DND-41 (cell line): ENCODE results near the gene VPS33B.
"Not testable (repeated sequence)": the region's sequence is repeated elsewhere in the genome, so short reads cannot be mapped to it uniquely, and the experiment has no call there.

Source experiments
- ATAC-seq: fragments of 200-7000 bp; cut with Tn5 transposase; 3 replicates; pipeline ENCODE4 v1.9.1; 2021; ENCODE audit warnings: low read depth; ENCODE audit not compliant: insufficient read depth
- DNase-seq: peaks from one replicate; pipeline ENCODE4 v3.0.0-alpha.2; 2020
- H2AFZ ChIP-seq: 2 replicates; pipeline ENCODE4 v1.6.0; 2012; ENCODE audit warnings: low read depth, low read length
- H3K27ac ChIP-seq: 2 replicates; pipeline ENCODE4 v1.5.1; 2012; ENCODE audit warnings: low read length, inconsistent platforms
- H3K27me3 ChIP-seq: fragments of 200-600 bp; sonication (generic); 2 replicates; pipeline ENCODE4 v1.6.0; 2012; ENCODE audit warnings: low read length, mild to moderate bottlenecking, inconsistent platforms; ENCODE audit not compliant: insufficient read depth, poor library complexity
- H3K36me3 ChIP-seq: 2 replicates; pipeline ENCODE4 v1.5.1; 2012; ENCODE audit warnings: low read length, inconsistent platforms; ENCODE audit not compliant: insufficient read depth
- H3K4me1 ChIP-seq: 2 replicates; pipeline ENCODE4 v1.5.1; 2012; ENCODE audit warnings: mild to moderate bottlenecking, low read length; ENCODE audit not compliant: insufficient read depth
- H3K4me2 ChIP-seq: 2 replicates; pipeline ENCODE4 v1.6.0; 2012; ENCODE audit warnings: mild to moderate bottlenecking, moderate library complexity, low read length, inconsistent platforms; ENCODE audit not compliant: insufficient read depth
- H3K4me3 ChIP-seq, 2 experiments: fragments of 200-600 bp in 1 of 2; shearing (Covaris generic) in 1 of 2; 2 replicates each; pipeline ENCODE4 v1.5.1; 2012 to 2016; ENCODE audit warnings: inconsistent platforms in 2 of 2, low read length in 2 of 2, mild to moderate bottlenecking in 2 of 2, low read depth in 1 of 2, moderate library complexity in 1 of 2
- H3K79me2 ChIP-seq: 2 replicates; pipeline ENCODE4 v1.6.0; 2012; ENCODE audit warnings: low read length, inconsistent platforms; ENCODE audit not compliant: insufficient read depth
- H3K9ac ChIP-seq: 2 replicates; pipeline ENCODE4 v1.6.0; 2012; ENCODE audit warnings: low read depth, mild to moderate bottlenecking, inconsistent platforms, low read length, moderate library complexity
- H3K9me3 ChIP-seq: 2 replicates; pipeline ENCODE4 v1.5.1; 2012; ENCODE audit warnings: low read length, moderate library complexity, mild to moderate bottlenecking, inconsistent platforms; ENCODE audit not compliant: insufficient read depth, severe bottlenecking
- H4K20me1 ChIP-seq: 2 replicates; pipeline ENCODE4 v1.6.0; 2012; ENCODE audit warnings: low read length; ENCODE audit not compliant: insufficient read depth
- EZH2 ChIP-seq: IDR thresholded peaks from 3 replicates; pipeline ENCODE4 v1.6.1; 2012; ENCODE audit warnings: borderline replicate concordance, low read depth, mild to moderate bottlenecking, moderate library complexity, low read length, inconsistent platforms; ENCODE audit not compliant: severe bottlenecking
- TF ChIP-seq, protein P1 (sequence below): IDR thresholded peaks from 2 replicates; pipeline ENCODE4 v1.5.1; 2012; ENCODE audit warnings: borderline replicate concordance, low read length, moderate library complexity, mild to moderate bottlenecking; ENCODE audit not compliant: poor library complexity, severe bottlenecking; ENCODE audit errors: extremely low read depth

Gene VPS33B

DNA sequence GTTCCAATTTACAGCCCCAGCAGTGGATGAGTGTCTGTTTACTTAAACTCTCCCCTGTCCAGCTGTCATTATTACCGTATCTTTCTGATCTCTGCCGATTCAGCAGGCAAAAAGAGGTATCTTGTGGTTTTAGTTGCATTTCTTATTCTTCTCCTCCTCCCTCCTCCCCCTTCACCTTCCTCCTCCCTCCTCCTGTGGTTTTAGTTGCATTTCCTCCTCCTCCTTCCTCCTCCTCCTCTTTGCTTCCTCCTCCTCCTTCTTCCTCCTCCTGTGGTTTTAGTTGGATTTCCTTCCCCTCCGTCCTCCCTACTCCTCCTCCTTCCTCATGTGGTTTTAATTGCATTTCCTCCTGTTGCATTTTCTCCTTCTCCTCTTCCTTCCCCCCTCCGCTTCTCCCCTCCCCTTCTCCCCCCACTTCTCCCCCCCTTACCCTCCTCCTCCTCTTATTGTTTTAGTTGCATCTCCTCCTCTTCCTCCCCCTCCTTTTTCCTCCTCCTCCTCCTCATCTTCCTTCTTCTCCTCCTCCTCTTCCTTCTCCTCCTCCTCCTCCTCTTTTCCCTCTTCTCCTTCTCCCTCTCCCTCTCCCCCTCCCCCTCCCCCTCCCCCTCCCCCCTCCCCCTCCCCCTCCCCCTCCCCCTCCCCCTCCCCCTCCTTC is 25.3 kb upstream of the VPS33B start:
- ATAC-seq (peak; percentile 68), DNase-seq (peak; percentile 49)
- Histone ChIP-seq H3K4me1 (peaks cover 14% of the 10 kb centered on the region), H3K79me2 (no peaks in the 10 kb centered on the region), H3K36me3 (no peaks in the 10 kb centered on the region), H3K9ac (no peak overlapping the region), H3K4me3 (no peak overlapping the region), H3K27ac (no peak overlapping the region), H2AFZ (no peak overlapping the region), H3K4me2 (0 out of 2 replicates have a peak overlapping the region, but pooled peaks have one; percentile 29), H3K9me3 (no peaks in the 10 kb centered on the region), H3K27me3 (no peaks in the 10 kb centered on the region), H4K20me1 (no peaks in the 10 kb centered on the region)
- TF ChIP-seq, protein P1, sequence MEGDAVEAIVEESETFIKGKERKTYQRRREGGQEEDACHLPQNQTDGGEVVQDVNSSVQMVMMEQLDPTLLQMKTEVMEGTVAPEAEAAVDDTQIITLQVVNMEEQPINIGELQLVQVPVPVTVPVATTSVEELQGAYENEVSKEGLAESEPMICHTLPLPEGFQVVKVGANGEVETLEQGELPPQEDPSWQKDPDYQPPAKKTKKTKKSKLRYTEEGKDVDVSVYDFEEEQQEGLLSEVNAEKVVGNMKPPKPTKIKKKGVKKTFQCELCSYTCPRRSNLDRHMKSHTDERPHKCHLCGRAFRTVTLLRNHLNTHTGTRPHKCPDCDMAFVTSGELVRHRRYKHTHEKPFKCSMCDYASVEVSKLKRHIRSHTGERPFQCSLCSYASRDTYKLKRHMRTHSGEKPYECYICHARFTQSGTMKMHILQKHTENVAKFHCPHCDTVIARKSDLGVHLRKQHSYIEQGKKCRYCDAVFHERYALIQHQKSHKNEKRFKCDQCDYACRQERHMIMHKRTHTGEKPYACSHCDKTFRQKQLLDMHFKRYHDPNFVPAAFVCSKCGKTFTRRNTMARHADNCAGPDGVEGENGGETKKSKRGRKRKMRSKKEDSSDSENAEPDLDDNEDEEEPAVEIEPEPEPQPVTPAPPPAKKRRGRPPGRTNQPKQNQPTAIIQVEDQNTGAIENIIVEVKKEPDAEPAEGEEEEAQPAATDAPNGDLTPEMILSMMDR: no peak
- no peak for TF ChIP-seq EZH2

DNA sequence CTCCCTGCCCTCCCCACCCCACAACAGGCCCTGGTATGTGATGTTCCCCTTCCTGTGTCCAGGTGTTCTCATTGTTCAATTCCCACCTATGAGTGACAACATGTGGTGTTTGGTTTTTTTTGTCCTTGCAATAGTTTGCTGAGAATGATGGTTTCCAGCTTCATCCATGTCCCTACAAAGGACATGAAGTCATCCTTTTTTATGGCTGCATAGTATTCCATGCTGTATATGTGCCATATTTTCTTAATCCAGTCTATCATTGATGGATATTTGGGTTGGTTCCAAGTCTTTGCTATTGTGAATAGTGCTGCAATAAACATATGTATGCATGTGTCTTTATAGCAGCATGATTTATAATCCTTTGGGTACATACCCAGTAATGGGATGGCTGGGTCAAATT is 23.7 kb upstream of the VPS33B start:
- DNase-seq, H3K27ac ChIP-seq, ATAC-seq, H3K4me3 ChIP-seq, H2AFZ ChIP-seq, H3K9me3 ChIP-seq, H3K4me2 ChIP-seq, H3K36me3 ChIP-seq, H4K20me1 ChIP-seq, H3K27me3 ChIP-seq, H3K9ac ChIP-seq, H3K79me2 ChIP-seq: not testable (repeated sequence)
- H3K4me1 ChIP-seq: peaks cover 14% of the 10 kb centered on the region

DNA sequence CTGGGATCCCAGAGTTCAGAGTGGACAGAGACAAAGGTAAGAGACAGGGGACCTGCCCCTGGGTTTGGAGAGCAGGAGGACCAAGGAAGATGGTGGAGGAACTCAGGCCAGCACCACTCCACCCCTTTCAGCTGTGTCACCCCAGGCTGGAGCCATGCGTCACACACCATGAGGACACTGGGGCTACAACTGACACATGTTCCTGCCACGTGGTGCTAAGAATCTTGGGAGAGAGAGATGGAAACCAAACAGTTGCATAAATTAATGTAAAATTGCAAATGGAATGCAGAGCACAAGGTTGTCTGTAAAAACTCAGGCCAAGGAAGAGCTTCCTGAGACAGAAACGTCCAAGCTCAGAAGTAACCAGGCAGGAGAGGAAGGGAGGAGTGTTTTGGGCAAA is 22.7 kb upstream of the VPS33B start:
- H3K27me3 ChIP-seq: no peaks in the 10 kb centered on the region
- no peak overlapping the region for H2AFZ ChIP-seq
- no peak overlapping the region for H3K4me3 ChIP-seq
- ATAC-seq (no peak), DNase-seq (no peak)
- no peak overlapping the region for H3K27ac ChIP-seq
- H3K36me3 ChIP-seq: no peaks in the 10 kb centered on the region
- H3K9me3 ChIP-seq: no peaks in the 10 kb centered on the region
- H3K4me2 ChIP-seq: no peak overlapping the region
- H3K4me1 ChIP-seq: peaks cover 14% of the 10 kb centered on the region
- no peaks in the 10 kb centered on the region for H4K20me1 ChIP-seq
- TF ChIP-seq, protein P1: no peak
- TF ChIP-seq EZH2: no peak
- no peak overlapping the region for H3K9ac ChIP-seq
- H3K79me2 ChIP-seq: no peaks in the 10 kb centered on the region

DNA sequence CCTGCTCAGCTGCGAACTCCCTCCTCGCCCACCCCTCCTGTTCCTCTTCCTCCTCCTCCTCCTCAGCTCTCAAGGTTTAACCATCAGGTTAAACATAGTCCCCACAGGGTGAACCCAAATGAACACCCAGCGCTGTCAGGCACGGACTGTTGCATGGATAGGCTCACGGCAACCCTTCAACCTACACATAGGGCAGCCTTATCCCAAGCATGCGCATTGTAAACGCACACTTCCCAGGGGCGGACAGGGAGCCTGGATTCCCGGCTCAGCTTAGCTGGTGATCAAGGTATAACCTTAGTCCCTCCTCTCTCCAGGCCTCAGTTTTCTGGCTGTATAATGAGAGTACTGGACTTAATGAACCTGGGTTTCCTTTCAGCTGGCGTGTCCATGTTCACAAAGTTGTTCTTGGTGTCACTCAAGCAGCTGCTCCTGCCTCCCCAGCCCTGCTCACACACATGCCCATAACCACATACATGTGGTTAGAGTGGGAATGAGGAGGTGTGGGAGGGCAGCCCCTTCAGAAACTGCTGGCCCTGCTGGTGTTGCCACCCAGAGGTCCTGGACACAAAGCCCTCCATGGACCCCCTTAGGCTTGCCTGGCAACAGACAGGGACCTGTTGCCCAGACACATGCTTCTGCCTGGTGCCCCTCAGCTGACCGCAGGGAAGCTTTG is 20.9 kb upstream of the VPS33B start:
- no peaks in the 10 kb centered on the region for H3K27me3 ChIP-seq
- TF ChIP-seq, protein P1: no peak
- no peak for TF ChIP-seq EZH2
- H3K4me1 ChIP-seq: peaks cover 12% of the 10 kb centered on the region
- H4K20me1 ChIP-seq: no peaks in the 10 kb centered on the region
- H3K9me3 ChIP-seq: no peaks in the 10 kb centered on the region
- no peaks in the 10 kb centered on the region for H3K36me3 ChIP-seq
- no peak overlapping the region for H3K4me3 ChIP-seq
- H3K79me2 ChIP-seq: no peaks in the 10 kb centered on the region
- no peak for ATAC-seq
- H3K27ac ChIP-seq: no peak overlapping the region
- no peak overlapping the region for H2AFZ ChIP-seq
- DNase-seq: no peak
- H3K4me2 ChIP-seq: no peak overlapping the region
- H3K9ac ChIP-seq: no peak overlapping the region
